ENCODE measurements around the gene CCDC183. TPM values are rescaled to one million over a fixed set of nuclear protein-coding genes. Genes with fewer than 3 reads are reported as not detected.

The CCDC183 gene
- total and polyA plus RNA-seq, 2 of the 4 experiments (the other 2 are of a cell fraction) = under 0.01 to 0.29 TPM

DNA sequence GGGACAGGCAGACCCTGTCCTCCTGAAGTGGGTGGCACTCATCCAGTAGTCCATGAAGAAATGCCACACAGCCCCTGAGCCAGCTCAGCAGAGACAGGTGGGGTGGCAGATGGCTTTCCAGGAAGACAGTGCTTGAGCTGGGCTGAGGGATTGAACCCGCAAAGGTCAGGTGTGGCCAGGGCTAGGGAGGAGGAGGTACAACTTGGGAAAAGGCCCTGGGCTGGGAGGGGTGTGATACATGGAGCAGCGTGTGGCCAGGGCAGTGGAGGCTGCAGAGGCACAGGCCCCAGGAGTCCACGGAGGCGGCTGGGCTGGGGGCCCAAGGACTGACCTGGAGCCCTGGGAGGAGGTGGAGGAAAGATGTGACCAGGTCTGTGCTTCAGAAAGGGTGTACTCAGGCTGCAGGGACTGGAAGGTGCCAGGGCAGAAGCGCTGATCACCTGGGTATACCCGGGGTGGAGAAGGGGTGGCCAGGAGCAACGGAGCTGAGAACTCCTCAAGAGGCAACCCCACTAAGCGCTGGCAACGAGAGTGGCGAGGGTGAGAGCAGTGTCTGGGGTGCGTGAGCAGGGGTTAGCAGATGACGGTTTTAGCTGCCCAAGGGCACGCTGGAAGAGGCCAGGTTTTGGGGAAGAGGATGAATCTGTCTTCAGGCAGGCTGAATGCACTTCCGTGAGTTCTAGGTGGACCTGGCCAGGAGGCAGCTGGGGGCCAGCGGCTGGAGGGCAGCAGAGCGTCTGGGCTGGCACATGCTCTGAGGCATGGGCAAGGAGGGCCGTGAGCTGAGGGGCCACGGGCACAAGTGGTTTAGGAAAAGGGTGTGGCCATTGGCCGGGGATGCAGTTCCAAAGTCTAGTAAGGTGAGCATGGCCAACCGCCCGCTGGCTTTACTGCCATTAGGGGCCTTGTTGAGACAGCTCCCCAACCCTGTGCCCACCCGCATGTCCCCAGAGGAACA, 7.7 kb downstream of the CCDC183 start:
- H4K8ac ChIP-seq (ENCODE audit: low read depth in 2 of 2, low read length in 2 of 2) = no peak overlapping the region
- TF ChIP-seq SMC3 (IDR thresholded peaks at IDR 0.05; ENCODE audit: low read depth, low read length) (no peak), RCOR1 (IDR thresholded peaks at IDR 0.05; ENCODE audit: insufficient replicate concordance, low read length) (no peak), CHD1 (IDR thresholded peaks at IDR 0.05; ENCODE audit: low read depth, low read length) (no peak), CEBPB (IDR thresholded peaks at IDR 0.05; ENCODE audit: low read depth, low read length) (no peak), RAD21 (IDR thresholded peaks at IDR 0.05; ENCODE audit: low read length) (no peak), POLR2A (IDR thresholded peaks at IDR 0.05; ENCODE audit: low read depth, low read length) (no peak), NFE2L2 (IDR thresholded peaks at IDR 0.05; ENCODE audit: low read depth, low read length) (no peak), MAZ (IDR thresholded peaks at IDR 0.05; ENCODE audit: borderline replicate concordance, low read depth, low read length) (no peak), RFX5 (IDR thresholded peaks at IDR 0.05; ENCODE audit: low read depth, low read length) (no peak), MAFK (IDR thresholded peaks at IDR 0.05; ENCODE audit: low read depth, low read length) (no peak), BHLHE40 (IDR thresholded peaks at IDR 0.05; ENCODE audit: low read depth, low read length) (no peak), FOS (IDR thresholded peaks at IDR 0.05; ENCODE audit: low read depth, low read length) (no peak)
- TF ChIP-seq, protein P1, sequence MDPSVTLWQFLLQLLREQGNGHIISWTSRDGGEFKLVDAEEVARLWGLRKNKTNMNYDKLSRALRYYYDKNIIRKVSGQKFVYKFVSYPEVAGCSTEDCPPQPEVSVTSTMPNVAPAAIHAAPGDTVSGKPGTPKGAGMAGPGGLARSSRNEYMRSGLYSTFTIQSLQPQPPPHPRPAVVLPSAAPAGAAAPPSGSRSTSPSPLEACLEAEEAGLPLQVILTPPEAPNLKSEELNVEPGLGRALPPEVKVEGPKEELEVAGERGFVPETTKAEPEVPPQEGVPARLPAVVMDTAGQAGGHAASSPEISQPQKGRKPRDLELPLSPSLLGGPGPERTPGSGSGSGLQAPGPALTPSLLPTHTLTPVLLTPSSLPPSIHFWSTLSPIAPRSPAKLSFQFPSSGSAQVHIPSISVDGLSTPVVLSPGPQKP (IDR thresholded peaks at IDR 0.05; ENCODE audit: borderline replicate concordance, low read depth, low read length) = no peak
- TF ChIP-seq, protein P2, sequence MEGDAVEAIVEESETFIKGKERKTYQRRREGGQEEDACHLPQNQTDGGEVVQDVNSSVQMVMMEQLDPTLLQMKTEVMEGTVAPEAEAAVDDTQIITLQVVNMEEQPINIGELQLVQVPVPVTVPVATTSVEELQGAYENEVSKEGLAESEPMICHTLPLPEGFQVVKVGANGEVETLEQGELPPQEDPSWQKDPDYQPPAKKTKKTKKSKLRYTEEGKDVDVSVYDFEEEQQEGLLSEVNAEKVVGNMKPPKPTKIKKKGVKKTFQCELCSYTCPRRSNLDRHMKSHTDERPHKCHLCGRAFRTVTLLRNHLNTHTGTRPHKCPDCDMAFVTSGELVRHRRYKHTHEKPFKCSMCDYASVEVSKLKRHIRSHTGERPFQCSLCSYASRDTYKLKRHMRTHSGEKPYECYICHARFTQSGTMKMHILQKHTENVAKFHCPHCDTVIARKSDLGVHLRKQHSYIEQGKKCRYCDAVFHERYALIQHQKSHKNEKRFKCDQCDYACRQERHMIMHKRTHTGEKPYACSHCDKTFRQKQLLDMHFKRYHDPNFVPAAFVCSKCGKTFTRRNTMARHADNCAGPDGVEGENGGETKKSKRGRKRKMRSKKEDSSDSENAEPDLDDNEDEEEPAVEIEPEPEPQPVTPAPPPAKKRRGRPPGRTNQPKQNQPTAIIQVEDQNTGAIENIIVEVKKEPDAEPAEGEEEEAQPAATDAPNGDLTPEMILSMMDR (conservative IDR thresholded peaks at IDR 0.05; ENCODE audit: low read depth, low read length) = no peak
- TF ChIP-seq, protein P3, sequence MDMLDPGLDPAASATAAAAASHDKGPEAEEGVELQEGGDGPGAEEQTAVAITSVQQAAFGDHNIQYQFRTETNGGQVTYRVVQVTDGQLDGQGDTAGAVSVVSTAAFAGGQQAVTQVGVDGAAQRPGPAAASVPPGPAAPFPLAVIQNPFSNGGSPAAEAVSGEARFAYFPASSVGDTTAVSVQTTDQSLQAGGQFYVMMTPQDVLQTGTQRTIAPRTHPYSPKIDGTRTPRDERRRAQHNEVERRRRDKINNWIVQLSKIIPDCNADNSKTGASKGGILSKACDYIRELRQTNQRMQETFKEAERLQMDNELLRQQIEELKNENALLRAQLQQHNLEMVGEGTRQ (IDR thresholded peaks at IDR 0.05; ENCODE audit: low read depth, low read length) = no peak

More for the DNA sequence above, 7.7 kb downstream of the CCDC183 start:
- H3K4me3 ChIP-seq (ENCODE audit: insufficient read depth, low read depth, low read length) = no peak overlapping the region
- H2BK20ac ChIP-seq (ENCODE audit: low read depth, low read length) = no peak overlapping the region
- H2BK15ac ChIP-seq (ENCODE audit: low read depth, low read length) = no peak overlapping the region
- no peak overlapping the region for H3K4me2 ChIP-seq (ENCODE audit: low read depth, low read length)
- in situ Hi-C loops (cut with MboI; ENCODE audit: low sequenced_read_pairs) = no loop called here
- no peak overlapping the region for H3K14ac ChIP-seq (replicated peaks; ENCODE audit: low read depth, low read length)
- H3K79me1 ChIP-seq (ENCODE audit: low read depth in 1 of 2, low read length in 2 of 2) = peaks cover 9 to 13% of the 10 kb centered on the region in 2 experiments
- H3K9me3 ChIP-seq (ENCODE audit: control insufficient read depth, insufficient read depth, low read length) = no peaks in the 10 kb centered on the region
- DNase-seq = no peak
- no peak overlapping the region for H2BK5ac ChIP-seq (ENCODE audit: low read depth, low read length, poor library complexity, severe bottlenecking)
- no peak overlapping the region for H4K91ac ChIP-seq (ENCODE audit: insufficient read depth, low read depth, low read length)
- POLR2A ChIA-PET (ENCODE audit: unreplicated experiment) = no interaction called here
- peaks cover 6% of the 10 kb centered on the region for H4K20me1 ChIP-seq (ENCODE audit: insufficient read depth, low read length)
- H3K4ac ChIP-seq (ENCODE audit: low read depth, low read length) = no peak overlapping the region
- no peak overlapping the region for H2AK5ac ChIP-seq (ENCODE audit: low read depth, low read length)
- intact Hi-C loops (cut with micrococcal nuclease) = no loop called here
- BruUV-seq (replicated peaks) = no TSS peak
- no peak overlapping the region for H2BK120ac ChIP-seq (ENCODE audit: low read depth, low read length)
- H3K27me3 ChIP-seq (ENCODE audit: control insufficient read depth, insufficient read depth, low read length) = peaks cover 29% of the 10 kb centered on the region
- no peak overlapping the region for H2AK9ac ChIP-seq (replicated peaks; ENCODE audit: low read depth, low read length, poor library complexity)
- no peak overlapping the region for H3K9ac ChIP-seq (ENCODE audit: low read depth, low read length)
- H3K4me1 ChIP-seq (ENCODE audit: control insufficient read depth, insufficient read depth, low read length) = peaks cover 13% of the 10 kb centered on the region
- no peak overlapping the region for H3K23ac ChIP-seq (ENCODE audit: low read depth, low read length)
- H3K27ac ChIP-seq (ENCODE audit: insufficient read depth, low read length) = no peak overlapping the region
- peaks cover 2% of the 10 kb centered on the region; the same call in 1 of the 2 replicates for H3K36me3 ChIP-seq (ENCODE audit: control insufficient read depth, insufficient read depth, low read length)
- no peak overlapping the region for H3K18ac ChIP-seq (ENCODE audit: low read depth, low read length)
- 97% methylated on average over 10 of the region's 22 CpGs; no CpG with 5 or more reads in 1 of the 2 experiments for WGBS, 2 experiments (ENCODE audit: extremely low coverage in 2 of 2, insufficient read length in 1 of 2)
- CTCF ChIA-PET = no interaction called here
- H2AFZ ChIP-seq (replicated peaks; ENCODE audit: low read length, poor library complexity) = no peak overlapping the region
- dilution Hi-C loops (cut with HindIII; ENCODE audit: low sequenced_read_pairs, unreplicated experiment) = no loop called here
- no peak for ATAC-seq (ENCODE audit: low read depth)
- H4K5ac ChIP-seq (ENCODE audit: low read depth, low read length) = no peak overlapping the region
- H3K56ac ChIP-seq (ENCODE audit: extremely low read depth, insufficient read depth, low read length) = no peak overlapping the region
- no peaks in the 10 kb centered on the region for H3K9me1 ChIP-seq (ENCODE audit: insufficient read depth, low read length)
